Measurements from ENCODE around the gene DALRD3. TPM values are rescaled to one million over a fixed set of nuclear protein-coding genes. Genes with fewer than 3 reads are reported as not detected.

Gene DALRD3
- polyA plus RNA-seq (2011; rRNA removed) = 42.4 and 55.6 TPM in 2 replicates
- 45.6 and 57.1 TPM in 2 replicates for polyA minus RNA-seq (2011; rRNA and poly(A)+ RNA removed)

GRCh38 chr3:49017971-49018706 lies at the start of gene DALRD3:
DALRD3 (minus strand) TSS chr3:49018580; CDS start chr3:49018564, 16 bp downstream.
- no peaks in the 10 kb centered on the region for H3K27me3 ChIP-seq (ENCODE audit: control insufficient read depth, insufficient read depth, low read length)
- ChIA-PET CTCF (interaction anchor here (0.6 to 1.3 kb wide), 2 partner anchors 9 to 30 kb away, joined by 3 to 4 read pairs; no protein-coding TSS in a partner anchor), POLR2A (interaction anchor here (0.6 to 4.0 kb wide), 10 partner anchors 9 to 725 kb away, joined by 3 to 33 read pairs (median 4); partner anchors contain the start of genes IMPDH2, P4HTM, QRICH1 and WDR6)
- TF ChIP-seq CTCF (IDR thresholded peaks at IDR 0.05; ENCODE audit: low read depth, low read length) = no peak
- no peak for DNase-seq (ENCODE audit: low read depth, low spot score)
- H3K27ac ChIP-seq (ENCODE audit: low read depth, low read length) = peak within 1 kb of the TSS; percentile 39
- H3K9me3 ChIP-seq (ENCODE audit: control insufficient read depth, insufficient read depth, low read length) = no peaks in the 10 kb centered on the region; the same call in 1 of the 2 replicates
- H3K4me3 ChIP-seq (ENCODE audit: low read depth, low read length) = peak within 1 kb of the TSS; percentile 80

GRCh38 chr3:49058011-49058410 lies 39.6 kb upstream of the DALRD3 start:
- no peak overlapping the region for H3K4me3 ChIP-seq (ENCODE audit: low read depth, low read length)
- H3K27ac ChIP-seq (ENCODE audit: low read depth, low read length) = no peak overlapping the region
- no peak for TF ChIP-seq CTCF (IDR thresholded peaks at IDR 0.05; ENCODE audit: low read depth, low read length)
- H3K9me3 ChIP-seq (ENCODE audit: control insufficient read depth, insufficient read depth, low read length) = no peaks in the 10 kb centered on the region
- CTCF ChIA-PET = no interaction called here
- H3K27me3 ChIP-seq (ENCODE audit: control insufficient read depth, insufficient read depth, low read length) = no peaks in the 10 kb centered on the region
- POLR2A ChIA-PET = no interaction called here
- DNase-seq (ENCODE audit: low read depth, low spot score) = no peak

GRCh38 chr3:49057268-49057667 lies 38.9 kb upstream of the DALRD3 start:
- no peak for DNase-seq (ENCODE audit: low read depth, low spot score)
- no peaks in the 10 kb centered on the region for H3K27me3 ChIP-seq (ENCODE audit: control insufficient read depth, insufficient read depth, low read length)
- no peak overlapping the region for H3K27ac ChIP-seq (ENCODE audit: low read depth, low read length)
- ChIA-PET CTCF (no interaction called here), POLR2A (no interaction called here)
- no peaks in the 10 kb centered on the region for H3K9me3 ChIP-seq (ENCODE audit: control insufficient read depth, insufficient read depth, low read length)
- no peak for TF ChIP-seq CTCF (IDR thresholded peaks at IDR 0.05; ENCODE audit: low read depth, low read length)
- no peak overlapping the region for H3K4me3 ChIP-seq (ENCODE audit: low read depth, low read length)

GRCh38 chr3:49054344-49054862 lies 36.0 kb upstream of the DALRD3 start:
- ChIA-PET CTCF (interaction anchor here (0.9 to 1.3 kb wide), 2 partner anchors 33 to 65 kb away, joined by 3 read pairs; partner anchors contain the start of gene NDUFAF3), POLR2A (interaction anchor here (1.4 to 1.5 kb wide), 2 partner anchors 25 to 39 kb away, joined by 4 to 6 read pairs; partner anchors contain the start of genes IMPDH2 and QRICH1)
- DNase-seq (ENCODE audit: low read depth, low spot score) = no peak

More at GRCh38 chr3:49054344-49054862, 36.0 kb upstream of the DALRD3 start:
- Histone ChIP-seq H3K4me3 (ENCODE audit: low read depth, low read length) (no peak overlapping the region), H3K27ac (ENCODE audit: low read depth, low read length) (no peak overlapping the region), H3K27me3 (ENCODE audit: control insufficient read depth, insufficient read depth, low read length) (no peaks in the 10 kb centered on the region), H3K9me3 (ENCODE audit: control insufficient read depth, insufficient read depth, low read length) (no peaks in the 10 kb centered on the region)
- TF ChIP-seq CTCF (IDR thresholded peaks at IDR 0.05; ENCODE audit: low read depth, low read length) = no peak
